Measurements from ENCODE around the gene TMEM150C.

GRCh38 chr4:82611527-82611926, 49.7 kb upstream of the TMEM150C start:
- TF ChIP-seq REST (IDR thresholded peaks at IDR 0.05; ENCODE audit: borderline replicate concordance) (no peak), CTCF (IDR thresholded peaks at IDR 0.05; ENCODE audit: poor library complexity, severe bottlenecking) (no peak), POLR2AphosphoS5 (IDR thresholded peaks at IDR 0.05) (no peak), RAD21 (conservative IDR thresholded peaks at IDR 0.05) (no peak)

All from neural cell (in vitro differentiated cells).